ENCODE measurements around the gene TXN2.

The TXN2 gene

GRCh38 chr22:36423461-36424404 lies 57.7 kb downstream of the TXN2 start:
- H3K4me3 ChIP-seq: no peak overlapping the region
- TF ChIP-seq, protein P1, sequence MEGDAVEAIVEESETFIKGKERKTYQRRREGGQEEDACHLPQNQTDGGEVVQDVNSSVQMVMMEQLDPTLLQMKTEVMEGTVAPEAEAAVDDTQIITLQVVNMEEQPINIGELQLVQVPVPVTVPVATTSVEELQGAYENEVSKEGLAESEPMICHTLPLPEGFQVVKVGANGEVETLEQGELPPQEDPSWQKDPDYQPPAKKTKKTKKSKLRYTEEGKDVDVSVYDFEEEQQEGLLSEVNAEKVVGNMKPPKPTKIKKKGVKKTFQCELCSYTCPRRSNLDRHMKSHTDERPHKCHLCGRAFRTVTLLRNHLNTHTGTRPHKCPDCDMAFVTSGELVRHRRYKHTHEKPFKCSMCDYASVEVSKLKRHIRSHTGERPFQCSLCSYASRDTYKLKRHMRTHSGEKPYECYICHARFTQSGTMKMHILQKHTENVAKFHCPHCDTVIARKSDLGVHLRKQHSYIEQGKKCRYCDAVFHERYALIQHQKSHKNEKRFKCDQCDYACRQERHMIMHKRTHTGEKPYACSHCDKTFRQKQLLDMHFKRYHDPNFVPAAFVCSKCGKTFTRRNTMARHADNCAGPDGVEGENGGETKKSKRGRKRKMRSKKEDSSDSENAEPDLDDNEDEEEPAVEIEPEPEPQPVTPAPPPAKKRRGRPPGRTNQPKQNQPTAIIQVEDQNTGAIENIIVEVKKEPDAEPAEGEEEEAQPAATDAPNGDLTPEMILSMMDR (IDR thresholded peaks at IDR 0.05): no peak
- DNase-seq (ENCODE audit: low spot score): no peak
- H3K27ac ChIP-seq: no peak overlapping the region

- Histone ChIP-seq H3K27ac (no peak overlapping the region), H3K4me3 (no peak overlapping the region)
- no peak for DNase-seq (ENCODE audit: low spot score)
- TF ChIP-seq, protein P1 (IDR thresholded peaks at IDR 0.05): no peak
These were observed 59.0 kb downstream of the TXN2 start for GRCh38 chr22:36422287-36423014.

DNA sequence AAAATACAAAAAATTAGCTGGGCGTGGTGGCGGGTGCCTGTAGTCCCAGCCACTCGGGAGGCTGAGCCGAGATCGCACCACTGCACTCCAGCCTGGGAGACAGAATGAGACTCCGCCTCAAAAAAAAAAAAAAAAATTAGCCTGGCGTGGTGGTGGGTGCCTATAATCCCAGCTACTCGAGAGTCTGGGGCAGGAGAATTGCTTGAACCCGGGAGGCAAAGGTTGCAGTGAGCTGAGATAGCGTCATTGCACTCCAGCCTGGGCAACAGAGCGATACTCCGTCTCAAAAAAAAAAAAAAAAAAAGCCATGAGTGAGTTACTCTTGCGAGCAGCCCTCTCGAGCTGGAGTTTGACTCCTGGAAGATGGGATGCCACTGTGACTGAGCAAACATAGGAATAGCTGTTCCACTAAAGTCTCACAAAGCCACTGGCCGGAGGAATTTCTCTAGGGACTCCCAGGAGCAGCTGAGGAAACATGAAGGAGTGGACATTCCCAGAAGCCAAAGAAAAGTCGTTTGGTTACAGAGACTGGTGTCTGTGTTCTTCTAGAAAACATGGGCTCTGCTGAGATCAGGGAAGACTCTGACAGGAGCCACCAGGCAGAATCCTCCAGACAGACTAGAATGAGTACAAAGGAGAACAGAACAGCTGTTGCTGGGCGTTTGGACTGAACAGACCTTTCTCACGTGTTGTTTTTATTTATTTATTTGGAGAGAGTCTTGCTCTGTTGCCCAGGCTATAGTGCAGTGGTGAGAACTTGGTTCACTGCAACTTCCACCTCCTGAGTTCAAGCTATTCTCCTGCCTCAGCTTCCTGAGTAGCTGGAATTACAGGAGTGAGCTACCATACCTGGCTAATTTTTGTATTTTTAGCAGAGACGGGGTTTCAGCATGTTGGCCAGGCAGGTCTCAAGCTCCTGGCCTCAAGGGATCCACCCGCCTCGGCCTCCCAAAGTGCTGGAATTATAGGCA lies 61.2 kb downstream of the TXN2 start:
- TF ChIP-seq, protein P1 (IDR thresholded peaks at IDR 0.05): no peak
- no peak for DNase-seq (ENCODE audit: low spot score)
- H3K27ac ChIP-seq: peak overlapping the region; percentile 39 to 52
- H3K4me3 ChIP-seq: peak overlapping the region; percentile 18

DNA sequence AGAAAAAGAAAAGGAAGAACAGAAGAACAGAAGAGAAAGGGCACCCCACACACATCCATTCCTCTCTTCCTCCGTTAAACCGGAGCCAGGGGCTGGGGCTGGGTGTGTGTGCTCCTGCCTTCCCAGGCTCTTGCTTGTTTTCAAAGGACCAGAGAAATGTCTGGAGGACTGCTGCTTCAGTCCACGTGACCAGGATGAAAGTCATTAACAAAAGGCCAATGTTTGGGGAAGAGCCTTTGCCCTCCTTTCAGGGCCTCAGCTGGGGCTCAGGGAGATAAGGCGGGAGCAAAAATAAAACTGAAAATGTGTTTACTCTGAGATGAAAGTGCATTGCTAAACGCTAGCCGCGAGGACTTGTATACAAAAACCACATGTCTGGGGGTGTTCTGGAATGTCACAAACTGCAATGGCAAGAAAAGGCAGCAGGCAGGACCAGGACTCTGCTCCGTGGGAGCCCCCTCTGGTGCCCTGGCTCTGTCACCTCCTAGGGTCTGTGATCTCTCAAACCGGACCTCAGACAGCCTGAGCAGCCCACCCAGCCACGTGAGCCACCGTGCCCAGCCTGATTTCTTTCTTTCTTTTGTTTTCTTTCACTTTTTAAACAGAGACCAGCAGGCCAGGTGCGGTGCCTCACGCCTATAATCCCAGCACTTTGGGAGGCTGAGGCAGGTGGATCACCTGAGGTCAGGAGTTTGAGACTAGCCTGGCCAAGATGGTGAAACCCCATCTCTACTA lies 62.1 kb downstream of the TXN2 start:
- DNase-seq (ENCODE audit: low spot score): no peak
- H3K4me3 ChIP-seq: peak overlapping the region; percentile 18
- peak overlapping the region; percentile 19 to 52 for H3K27ac ChIP-seq
- TF ChIP-seq, protein P1 (IDR thresholded peaks at IDR 0.05): no peak

DNA sequence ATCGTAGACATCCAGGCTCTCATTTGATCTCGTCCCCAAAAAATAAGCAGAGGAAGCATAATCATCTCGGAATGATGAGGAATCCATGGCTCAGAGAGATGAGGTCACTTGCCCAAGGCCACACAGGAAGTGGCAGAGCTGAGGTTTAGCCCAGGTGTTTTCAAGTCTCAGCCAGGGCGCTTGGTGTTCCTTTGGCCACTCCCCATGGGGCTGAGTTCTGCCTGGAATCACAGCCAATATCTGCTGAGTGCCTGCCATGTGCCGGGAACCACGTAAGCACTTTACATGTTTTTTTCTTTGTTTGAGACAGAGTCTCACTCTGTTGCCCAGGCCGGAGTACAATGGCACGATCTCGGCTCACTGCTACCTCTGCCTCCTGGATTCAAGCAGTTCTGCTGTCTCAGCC lies 64.2 kb downstream of the TXN2 start:
- no peak overlapping the region for H3K27ac ChIP-seq
- no peak for DNase-seq (ENCODE audit: low spot score)
- H3K4me3 ChIP-seq: no peak overlapping the region
- TF ChIP-seq, protein P1 (IDR thresholded peaks at IDR 0.05): no peak

All from coronary artery (tissue), 2 donors.